CD4-positive, alpha-beta T cell treated with Interferon gamma for 1 hour (primary cell): ENCODE results near the gene IZUMO2.

Source experiments
- DNase-seq: peaks from one replicate; pipeline ENCODE4 v3.0.0-alpha.2; 2020

IZUMO2 gene

GRCh38 chr19:50162988-50163387 is at the start of gene IZUMO2:
Gene IZUMO2 (minus strand): TSS chr19:50163281. CDS start chr19:50163194, 87 bp downstream.
- DNase-seq = no peak

- DNase-seq = no peak
Observed at GRCh38 chr19:50210425-50210824, 47.3 kb upstream of the IZUMO2 start.

DNA sequence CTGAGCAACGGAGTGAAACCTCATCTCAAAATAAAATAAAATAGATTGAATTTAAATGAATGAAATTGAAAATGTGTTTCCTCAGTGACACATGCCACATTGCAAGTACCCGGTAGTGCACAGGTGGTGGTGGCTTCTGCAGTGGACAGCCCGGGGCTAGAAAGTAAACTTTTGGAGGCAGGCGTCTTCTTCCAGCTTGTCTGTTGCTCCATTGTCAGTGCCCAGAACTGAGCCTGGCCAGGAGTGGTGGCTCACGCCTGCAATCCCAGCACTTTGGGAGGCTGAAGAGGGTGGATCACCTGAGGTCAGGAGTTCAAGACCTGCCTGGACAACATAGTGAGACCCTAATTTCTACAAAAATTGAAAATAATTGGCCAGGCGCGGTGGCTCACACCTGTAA is 46.0 kb upstream of the IZUMO2 start:
- DNase-seq = no peak

- DNase-seq = no peak
Observed at GRCh38 chr19:50207730-50208129, 44.6 kb upstream of the IZUMO2 start.

- no peak for DNase-seq
Observed at GRCh38 chr19:50206191-50206590, 43.1 kb upstream of the IZUMO2 start.

- no peak for DNase-seq
Observed at GRCh38 chr19:50205681-50206138, 42.6 kb upstream of the IZUMO2 start.

DNA sequence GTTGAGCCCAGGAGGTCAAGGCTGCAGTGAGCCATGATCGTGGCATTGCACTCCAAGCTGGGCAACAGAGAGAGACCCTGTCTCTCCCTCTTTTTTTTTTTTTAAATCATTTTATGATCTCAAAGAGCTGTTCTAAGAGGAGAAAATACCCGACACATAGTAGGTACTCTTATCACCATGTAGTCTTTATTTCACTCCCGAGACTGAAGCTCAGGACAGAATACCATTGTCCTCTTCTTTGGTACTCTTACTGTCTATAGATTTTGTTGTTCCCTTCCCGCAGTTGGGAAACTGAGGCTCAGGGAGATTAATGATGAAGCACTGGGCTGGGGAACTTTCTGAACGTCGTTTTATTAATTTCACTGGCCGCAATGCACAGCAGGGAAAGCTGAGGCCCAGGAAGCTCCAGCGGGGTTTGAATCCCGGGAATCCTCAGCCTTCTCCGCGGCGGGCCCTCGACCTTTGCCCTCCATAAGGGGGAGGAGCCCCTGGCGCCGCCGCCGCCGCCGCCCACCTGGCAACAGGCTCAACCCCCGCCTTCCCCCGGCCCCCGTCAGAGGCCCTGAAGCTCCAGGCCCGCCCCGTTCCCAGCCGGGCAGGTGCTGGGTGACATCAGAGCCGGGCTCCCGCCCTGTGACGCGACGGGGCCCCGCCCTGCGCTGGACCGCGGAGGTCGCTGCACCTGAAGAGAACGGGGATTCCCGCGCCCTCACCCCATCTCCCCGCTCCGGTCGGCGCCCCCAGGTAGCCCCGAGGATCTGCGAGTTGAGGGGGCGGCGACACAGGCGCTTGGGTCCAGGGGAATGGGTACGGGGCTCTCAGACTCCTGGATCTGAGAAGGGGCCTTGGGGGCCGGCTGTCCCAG is 42.0 kb upstream of the IZUMO2 start:
- DNase-seq = no peak

DNA sequence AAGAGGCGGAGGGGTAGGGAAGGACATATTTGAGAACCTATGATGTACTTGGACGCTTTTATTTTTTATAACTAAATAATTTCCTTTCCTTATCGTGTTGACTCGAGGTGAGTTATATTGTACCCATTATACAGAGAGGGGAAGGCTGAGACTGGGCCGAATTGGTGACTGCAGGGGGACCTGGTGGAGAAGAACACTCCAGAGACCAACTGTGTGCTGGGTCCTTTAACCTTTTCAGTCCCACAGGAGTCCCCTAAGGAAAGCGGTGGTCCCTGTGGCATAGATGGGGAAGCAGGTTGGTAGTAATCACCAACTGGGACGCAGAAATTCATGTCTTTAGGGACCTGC is 41.0 kb upstream of the IZUMO2 start:
- DNase-seq = no peak

DNA sequence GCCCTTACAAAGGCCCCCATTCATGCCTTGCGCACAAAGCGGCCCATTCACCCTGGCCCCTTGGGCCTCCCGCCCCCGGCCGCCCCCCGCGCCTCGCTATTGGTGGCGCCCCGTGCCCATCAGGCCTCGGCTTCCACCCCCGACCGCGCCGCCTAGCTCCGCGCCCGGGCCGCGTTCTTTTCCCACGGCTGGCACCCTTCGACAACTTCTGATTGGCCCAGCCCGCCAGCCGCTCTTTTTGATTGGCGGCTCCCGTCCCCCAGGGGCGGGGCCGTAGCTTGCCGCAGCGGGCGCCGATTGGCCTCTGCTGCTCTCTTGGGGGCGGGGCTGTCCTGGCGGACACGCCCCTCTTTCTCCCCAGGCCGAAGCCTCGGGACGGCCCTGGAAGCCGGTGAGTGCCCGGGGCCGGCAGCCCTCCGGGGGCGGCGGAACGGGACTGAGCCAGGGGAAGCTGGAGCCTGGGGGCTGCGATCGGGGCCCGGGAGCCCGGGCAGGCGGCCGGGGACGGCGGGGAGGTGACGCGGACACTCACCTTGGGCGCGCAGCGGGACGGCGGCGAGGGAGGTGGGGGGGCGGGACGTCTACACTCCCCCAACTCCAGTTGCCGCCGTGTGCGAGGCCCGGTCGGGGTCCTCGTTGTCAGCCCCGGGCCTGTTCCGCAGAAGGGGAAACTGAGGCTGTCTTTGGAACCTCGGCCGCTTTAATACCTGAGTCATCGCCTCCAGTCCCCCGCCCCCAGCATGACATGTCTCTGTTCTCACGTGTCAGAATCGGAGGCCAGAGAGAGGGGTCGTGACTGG is 40.4 kb upstream of the IZUMO2 start, which contains the start of gene MYH14:
Gene MYH14, plus strand, starts transcription at position 342 of the 800 bp plus-strand sequence. CDS start 6,744 bp downstream, outside the sequence.
- DNase-seq = peak; percentile 26

GRCh38 chr19:50202962-50203280 is 39.8 kb upstream of the IZUMO2 start:
- DNase-seq = no peak

- no peak for DNase-seq
Observed at GRCh38 chr19:50202386-50202785, 39.3 kb upstream of the IZUMO2 start.

DNA sequence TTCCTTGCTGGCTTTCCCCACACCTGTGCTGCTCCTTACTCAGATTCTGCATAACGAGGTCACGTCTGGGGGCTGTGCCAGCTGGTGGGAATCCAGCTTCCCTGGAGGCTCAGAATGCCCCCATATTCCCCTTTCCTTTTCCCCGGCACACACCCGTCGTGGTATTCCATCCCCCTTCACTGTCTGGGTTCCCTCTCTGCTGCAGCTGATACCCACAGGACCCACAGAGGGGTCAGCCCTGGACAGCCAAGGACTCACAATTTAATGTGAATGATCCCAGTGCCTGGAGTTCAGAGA is 36.1 kb upstream of the IZUMO2 start:
- no peak for DNase-seq

- no peak for DNase-seq
Observed at GRCh38 chr19:50198431-50199258, 35.6 kb upstream of the IZUMO2 start.

GRCh38 chr19:50197348-50197747 is 34.3 kb upstream of the IZUMO2 start:
- DNase-seq = no peak

GRCh38 chr19:50196322-50196932 is 33.3 kb upstream of the IZUMO2 start:
- no peak for DNase-seq

DNA sequence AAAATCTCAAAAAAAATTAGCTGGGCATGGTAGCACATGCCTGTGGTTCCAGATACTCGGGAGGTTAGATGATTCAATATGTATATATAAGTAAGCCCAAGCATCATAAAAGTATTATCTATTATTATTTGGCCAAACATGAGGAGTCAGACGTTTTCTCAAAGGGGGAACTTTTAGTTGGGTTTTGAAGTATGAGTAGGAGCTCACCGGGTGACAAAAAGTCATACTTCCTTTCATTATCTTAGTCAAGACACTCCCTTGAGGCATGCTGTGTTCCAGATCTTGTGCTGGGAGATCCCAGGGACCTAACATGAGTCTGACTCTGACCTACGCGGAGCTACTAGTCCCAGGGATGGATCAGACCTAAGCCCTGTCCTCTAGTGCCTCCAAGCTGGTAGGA is 32.1 kb upstream of the IZUMO2 start:
- DNase-seq = no peak

- DNase-seq = no peak
Observed at GRCh38 chr19:50192463-50193211, 29.6 kb upstream of the IZUMO2 start.

DNA sequence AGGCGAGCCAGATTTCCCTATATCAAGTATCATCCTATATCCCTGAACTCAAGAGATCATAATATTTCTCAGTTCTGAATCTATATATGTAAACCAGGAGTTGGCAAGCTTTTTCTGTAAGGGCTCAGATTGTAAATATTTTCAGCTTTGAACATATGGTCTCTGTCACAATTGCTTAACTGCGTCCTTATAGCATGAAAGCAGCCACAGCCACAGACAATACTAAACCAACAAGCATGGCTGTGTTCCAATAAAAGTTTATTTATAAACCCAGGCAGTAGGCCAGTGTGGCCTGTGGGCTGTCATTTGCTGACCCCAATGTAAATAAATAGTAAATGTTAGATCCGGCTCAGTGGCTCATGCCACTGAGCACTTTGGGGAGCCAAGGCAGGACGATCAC is 28.1 kb upstream of the IZUMO2 start:
- DNase-seq = no peak

- DNase-seq = no peak
Observed at GRCh38 chr19:50190439-50190891, 27.4 kb upstream of the IZUMO2 start.

DNA sequence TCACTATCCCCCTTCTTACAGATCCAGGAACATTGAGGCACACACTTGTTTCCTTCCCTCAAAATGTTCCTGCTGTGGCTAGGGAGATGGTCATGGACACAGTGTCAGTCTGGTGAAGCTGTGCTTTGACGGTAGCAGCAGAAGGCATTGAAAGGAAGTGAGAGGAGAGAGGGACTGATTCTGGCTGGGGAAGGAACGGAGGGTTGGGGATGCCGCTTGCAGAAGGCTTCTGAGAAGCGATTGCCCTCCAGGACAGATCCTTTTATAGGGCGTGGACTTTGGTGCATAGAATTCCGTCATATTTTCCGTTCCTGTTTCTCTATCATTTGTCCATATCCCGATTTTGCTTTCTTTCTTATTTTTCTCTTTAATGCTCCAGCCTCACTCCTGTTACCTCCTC is 26.2 kb upstream of the IZUMO2 start:
- DNase-seq = no peak

- DNase-seq = no peak
Observed at GRCh38 chr19:50187937-50188336, 24.9 kb upstream of the IZUMO2 start.

GRCh38 chr19:50184196-50184595 is 21.1 kb upstream of the IZUMO2 start:
- DNase-seq = no peak
